Renal cortical epithelial cell (primary cell): ENCODE results near the gene PITPNM3. TPM values are rescaled to one million over a fixed set of nuclear protein-coding genes. Genes with fewer than 3 reads are reported as not detected.
A peak's percentile ranks its signal among the peaks of the same experiment; 100 is the strongest.

Experiments
- DNase-seq: peaks from one replicate; pipeline ENCODE4 v3.0.0-alpha.2; 2011; ENCODE audit warnings: low read depth
- total RNA-seq: library from RNA; depleted of rRNA; stranded (reverse); fragments of >200 nt; gene quantifications from 2 replicates; pipeline ENCODE4 v1.2.3, GENCODE V29; 2014

The PITPNM3 gene
- total RNA-seq, 1 donor from 2014 or later: 3.1 TPM

DNA sequence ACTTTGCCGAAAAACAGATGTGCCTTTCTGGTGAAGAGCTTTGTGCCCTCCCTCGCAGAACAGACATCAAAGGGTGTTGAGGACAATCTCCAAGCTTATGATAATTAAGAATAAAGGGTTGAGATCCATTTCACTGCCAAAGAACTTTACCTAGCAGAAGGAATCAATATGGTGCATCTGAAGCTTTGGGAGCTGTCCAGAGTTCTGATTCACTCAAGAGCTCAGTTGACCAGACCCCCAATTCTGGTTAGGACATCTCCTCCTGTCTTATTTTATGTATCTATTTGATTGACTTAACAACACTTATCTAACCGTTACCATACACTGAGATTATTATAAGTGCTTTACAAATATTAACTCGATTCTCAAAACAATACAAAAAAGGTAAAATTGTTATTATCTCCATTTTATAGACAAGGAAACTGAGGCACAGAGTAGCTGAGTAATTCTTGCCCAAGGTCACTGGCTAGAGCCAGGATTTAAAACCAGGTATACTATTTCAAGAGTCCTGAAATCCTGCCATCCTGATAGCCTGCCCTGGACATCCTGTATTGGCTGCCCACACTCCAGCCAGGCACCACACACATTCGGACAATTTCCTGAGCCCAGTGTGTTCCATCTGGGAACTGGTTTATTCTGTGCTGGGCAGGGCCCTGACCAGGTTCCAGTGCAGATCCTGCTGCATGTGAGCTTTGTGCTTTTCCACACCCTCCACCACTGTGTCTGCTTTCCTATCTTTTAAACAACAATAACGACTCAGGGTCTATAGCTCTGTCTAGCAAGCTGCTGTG lies 29.8 kb downstream of the PITPNM3 start:
- DNase-seq: no peak

DNA sequence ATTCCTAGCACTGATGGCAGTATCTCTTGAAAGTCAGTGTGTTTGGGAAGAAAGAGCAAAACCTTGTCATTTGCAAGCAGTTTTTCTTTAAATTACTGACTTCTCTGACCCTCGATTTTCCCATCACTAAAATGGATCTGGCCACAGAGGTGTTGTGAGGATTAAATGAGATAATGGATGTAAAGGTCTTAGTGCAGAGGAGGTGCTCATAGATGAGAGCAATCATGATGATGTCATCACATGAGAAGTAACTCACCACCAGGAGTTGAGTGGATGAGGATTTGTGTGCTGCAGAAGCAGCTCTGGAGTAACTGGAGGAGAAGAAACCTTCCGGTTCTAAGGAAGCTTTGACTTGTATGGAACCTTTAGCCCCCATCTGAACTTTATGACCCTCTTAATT lies 30.6 kb downstream of the PITPNM3 start:
- no peak for DNase-seq

DNA sequence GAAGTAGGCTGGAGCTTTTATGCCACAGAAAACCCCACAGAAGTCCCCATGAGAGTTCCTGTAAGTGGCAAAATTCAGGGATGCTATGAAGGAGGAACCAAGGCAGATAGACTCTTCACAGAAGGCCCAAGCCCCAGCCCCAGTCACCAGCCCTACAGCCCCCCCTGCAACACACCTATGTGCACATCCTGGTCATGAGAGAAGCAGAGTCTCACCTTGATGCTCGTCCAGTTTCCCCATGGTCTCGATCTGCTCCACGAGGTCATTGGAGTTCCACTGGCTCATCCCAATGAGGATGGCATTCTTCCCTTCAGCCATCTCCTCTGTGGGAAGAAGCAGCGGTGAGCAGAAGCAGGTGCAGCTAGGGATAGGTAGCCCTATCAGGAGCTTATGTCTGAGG lies 31.2 kb downstream of the PITPNM3 start:
- no peak for DNase-seq

DNA sequence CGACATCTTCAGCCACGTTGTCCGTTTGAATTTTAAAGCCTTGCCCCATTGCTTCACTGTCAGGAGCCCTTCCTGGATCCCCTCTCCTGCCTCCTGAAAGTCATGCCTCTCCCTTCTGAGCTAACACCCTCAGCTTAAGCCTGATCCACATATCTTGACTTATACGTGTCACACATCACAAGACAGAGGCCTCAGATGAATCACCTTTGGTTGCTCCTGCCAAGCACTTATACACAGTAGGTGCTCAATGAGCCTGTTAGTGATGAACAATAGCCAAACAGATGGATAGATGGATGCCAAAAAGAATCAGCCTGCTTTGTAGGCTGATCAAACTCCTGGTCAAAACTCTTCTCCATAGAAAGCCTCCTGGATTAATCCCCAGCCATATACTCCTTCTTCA lies 31.8 kb downstream of the PITPNM3 start:
- peak; percentile 93 for DNase-seq

DNA sequence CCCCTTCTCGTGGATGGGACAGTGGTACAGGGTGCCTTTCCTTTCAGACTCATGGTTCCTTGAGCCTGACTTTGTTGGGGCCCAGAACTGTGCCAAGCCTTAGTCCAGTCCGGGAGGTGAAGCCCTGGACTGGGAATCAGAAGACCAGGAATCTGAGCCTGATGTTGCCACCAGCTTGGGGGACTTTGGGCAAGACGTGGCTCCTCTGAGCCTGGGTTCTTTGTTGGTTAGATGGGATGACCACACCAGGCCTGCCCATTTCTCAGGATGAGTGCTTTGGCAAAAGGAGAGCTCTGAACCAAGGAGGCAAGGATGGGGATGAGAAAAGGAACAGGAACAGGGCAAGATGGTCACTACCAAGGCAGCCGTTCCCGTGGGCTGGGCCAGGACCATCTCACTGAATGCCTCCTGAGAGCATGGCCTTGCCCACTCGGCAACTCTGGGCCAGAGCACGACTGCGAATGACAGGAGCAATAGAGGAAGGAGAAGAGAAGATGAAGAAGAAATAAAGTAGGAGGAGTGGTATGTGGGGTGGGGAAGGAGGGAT lies 32.5 kb downstream of the PITPNM3 start:
- DNase-seq: no peak

DNA sequence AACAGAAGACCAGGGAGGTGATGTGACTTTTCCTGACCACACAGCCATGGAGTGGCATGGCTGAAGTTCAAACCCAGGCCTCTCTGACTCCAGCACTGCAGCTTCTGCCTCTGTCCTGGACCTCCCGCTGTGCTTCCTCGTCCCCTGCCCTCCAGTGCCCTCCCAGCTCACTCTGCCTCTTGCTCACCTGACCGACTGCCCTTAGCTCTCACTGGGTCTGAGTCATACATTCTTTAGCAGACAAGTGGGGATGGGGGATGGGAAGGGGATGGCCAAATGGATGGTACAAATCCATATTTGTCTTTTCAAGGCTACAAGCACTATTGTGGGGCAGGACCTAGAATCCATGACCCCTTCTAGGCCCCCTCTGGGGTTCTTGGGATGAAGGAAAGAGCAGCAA lies 33.0 kb downstream of the PITPNM3 start:
- peak; percentile 89 for DNase-seq

DNA sequence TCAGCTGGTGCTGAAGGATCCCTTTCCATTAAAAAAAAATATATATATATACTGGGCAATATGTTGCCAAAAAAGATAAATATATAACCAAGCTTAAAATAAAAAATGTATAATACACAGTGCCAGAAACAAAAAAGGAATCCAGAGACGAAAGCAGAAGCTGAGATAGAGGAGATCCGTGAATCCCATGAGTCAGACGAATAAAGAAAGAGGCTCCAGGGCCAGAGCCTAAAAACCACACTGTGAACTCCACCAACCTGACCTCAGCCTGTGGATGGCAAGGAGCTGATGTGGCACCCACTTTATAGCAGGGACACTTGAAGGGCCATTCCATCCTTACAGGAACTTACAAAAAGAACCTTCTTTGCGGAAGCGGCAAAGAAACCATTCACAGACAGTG lies 34.8 kb downstream of the PITPNM3 start:
- DNase-seq: no peak

DNA sequence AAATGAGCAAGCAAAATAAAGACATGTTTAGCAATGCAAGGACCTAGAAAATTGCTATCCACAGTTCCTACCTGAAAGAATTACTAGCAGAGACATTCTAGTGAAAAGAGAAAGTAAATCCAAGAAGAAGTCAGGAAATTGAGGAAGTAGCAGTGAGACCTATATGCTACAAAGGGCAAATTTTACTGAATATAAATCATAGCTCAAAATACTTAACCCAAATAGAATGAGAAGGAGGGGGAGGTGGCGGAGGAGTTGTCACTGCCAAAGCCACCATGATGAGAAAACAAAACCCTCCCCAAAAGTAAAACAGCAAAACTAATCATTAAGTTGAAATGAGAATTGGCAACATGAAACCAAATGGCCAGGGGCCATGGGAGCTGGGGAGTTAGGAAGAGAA lies 39.3 kb downstream of the PITPNM3 start:
- DNase-seq: no peak

DNA sequence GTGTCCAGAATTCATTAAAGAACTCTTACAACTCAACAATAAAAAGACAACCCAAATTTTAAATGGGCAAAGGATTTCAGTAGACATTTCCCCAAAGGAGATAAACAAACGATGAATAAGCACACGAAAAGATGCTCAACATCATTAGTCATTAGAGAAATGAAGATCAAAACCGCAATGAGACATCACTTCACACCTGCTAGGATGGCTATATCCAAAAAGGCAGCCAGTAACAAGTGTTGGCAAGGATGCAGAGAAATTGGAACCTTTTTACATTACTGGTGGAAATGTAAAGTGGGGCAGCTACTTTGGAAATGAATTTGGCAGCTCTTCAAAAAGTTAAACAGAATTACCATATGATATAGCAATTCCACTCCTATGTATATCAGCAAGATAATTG lies 42.0 kb downstream of the PITPNM3 start:
- DNase-seq: no peak

DNA sequence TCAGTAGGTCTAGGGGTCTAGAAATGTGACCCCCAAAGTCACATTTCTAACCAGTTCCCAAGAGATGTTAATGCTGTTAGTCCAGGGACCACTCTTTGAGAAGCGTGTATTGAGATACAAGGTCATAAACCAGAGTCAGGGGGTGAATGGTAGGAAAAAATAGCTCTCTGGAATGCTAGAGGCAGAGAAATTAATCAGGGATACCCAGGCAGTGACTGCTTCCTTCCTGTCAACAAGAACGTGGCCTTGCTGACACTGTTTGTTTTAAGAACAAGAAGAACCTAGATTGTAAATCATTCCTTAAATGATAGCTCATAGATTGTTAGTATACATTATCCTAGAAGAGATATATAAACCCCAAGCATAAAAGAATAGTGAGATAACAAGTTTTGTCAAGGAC lies 43.8 kb downstream of the PITPNM3 start:
- no peak for DNase-seq

DNA sequence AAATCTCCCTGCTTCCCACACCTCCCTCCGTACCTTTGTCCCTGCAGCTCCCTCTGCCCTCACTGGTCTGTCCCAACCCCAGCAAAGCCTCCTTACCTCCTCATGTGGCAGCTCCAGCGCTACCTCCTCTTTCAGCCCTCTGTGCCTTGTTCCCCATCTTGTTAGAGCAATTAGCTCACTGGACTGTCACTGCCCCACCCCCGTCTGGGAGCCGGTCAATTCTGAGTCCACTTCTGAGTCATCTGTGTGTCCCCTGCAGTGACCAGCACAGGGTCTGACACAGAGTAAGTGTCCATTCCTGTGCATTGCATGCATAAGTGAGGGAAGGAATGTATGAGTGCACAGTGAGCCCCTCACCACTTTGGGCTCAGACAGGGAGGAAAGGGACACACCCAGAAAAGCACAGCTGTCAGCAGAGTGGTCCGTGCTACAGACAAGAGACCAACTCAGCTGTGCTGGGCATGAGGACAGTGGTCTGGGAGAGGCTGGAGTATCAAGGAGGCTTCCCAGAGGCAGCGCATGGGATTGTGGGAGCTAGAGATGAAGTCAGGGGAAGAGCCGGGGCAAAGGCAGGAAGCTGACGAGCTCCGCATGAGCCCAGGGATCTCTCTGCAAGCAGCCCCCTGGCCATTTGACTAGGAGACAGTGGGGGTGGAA lies 45.9 kb downstream of the PITPNM3 start:
- DNase-seq: peak; percentile 27

DNA sequence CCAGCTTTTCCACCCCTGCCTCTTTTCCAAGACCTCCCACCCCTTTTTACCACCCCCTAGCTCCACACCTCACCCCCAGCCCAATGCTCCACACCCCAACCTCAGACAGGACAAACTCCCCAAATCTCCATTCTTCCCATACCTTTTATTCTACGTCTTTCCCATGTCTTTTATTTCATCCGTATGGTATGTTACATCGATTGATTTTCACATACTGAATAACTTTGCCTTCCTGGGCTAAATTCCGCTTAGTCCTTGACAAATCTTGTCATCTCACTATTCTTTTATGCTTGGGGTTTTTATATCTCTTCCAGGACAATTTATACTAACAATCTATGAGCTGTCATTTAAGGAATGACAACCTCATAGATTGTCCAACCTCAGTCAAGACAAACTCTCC lies 46.4 kb downstream of the PITPNM3 start:
- DNase-seq: no peak

DNA sequence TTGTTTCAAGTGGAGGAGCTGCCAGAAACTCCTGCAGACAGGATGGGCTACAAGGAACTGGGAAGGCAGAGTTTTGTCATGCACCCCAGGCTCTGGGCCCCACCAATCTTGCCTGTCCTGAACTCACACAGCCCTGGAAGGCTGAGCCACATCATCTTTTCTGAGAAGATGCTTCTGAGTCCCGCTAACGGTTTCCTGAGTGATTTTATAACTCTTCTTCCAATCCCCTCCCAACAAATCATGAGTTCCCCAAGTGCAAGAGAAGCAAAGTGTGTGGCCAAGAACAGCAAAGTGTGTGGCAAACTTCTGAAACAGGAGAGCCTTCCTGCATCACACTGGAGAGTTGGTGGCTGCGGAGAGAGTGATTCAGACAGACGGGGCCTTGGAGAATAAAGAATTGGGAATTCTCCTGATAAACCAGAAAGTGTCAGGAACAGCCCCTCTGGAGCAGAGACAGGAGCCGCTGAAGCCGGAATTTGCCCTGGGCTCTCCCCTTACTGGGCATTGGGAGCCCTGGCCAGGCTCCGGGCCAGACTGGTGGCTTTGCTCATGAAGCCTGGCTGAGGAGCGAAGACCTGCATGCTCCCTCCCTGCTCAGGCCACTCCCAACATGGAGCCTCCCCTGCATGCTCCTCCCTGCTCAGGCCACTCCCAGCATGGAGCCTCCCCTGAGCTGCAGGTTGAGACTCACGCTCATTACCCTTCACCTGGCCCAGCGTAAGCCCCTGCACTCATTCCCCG lies 47.2 kb downstream of the PITPNM3 start:
- DNase-seq: no peak

DNA sequence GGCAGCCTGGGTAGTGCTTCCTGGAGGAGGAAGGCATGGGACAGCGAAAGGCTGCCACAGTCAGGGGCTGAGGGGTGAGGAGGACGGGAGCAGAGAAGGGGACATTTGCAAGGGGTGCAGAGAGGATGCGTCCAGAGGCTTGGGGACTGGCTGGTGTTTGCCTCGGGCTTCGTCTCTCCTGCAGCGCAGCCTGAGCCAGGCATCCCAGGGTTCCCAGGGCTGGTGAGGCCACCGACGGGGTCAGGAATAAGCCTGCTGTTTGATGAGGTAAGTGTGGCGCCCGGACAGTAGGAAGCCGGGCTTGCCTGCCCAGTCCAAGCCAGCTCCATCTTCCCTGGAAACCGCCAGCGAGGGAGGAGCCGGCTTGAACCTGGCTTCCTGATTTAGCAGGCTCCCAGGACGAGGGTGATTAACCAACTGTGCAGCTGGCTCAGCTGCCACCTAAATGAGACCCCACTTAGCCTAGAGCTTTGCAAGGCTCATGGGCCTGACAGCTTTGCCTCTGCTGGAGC lies 47.8 kb downstream of the PITPNM3 start:
- DNase-seq: peak; percentile 26

DNA sequence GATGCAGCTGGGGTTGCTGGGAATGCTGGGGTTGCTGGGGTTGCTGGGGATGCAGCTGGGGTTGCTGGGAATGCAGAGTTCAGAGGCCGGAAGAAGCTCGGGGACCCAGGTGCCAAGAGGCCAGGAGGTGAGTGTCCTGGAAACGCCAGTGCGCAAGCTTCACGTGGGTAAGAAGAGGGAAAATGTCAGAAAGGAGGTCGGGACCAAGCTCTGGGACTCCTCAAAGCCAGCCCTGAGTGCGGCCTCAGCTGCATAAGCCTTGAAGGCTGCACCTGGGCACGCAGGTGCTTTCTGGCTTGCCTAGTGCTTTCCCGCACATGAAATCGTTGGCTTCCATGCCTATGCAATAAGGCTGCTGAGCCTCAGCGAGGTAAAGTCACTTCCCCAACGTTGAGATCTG lies 48.3 kb downstream of the PITPNM3 start:
- DNase-seq: no peak

DNA sequence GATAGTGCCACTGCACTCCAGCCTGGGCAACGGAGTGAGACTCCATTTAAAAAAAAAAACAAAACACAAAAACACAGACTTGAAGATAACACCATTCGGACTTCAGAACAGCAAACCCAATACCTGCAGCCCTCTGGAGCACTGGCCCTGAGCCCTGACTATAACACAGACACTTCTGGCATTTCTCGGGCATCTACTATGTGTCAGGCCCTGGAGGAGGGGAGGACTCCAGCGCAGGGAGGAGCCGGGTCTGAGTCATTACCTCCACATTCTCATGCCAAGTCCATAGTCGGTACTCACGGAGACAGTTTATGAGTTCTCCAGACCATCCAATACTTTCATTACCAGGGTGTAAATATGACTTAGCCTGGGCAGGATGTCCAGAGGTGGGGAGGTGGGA lies 48.8 kb downstream of the PITPNM3 start:
- DNase-seq: peak; percentile 76

DNA sequence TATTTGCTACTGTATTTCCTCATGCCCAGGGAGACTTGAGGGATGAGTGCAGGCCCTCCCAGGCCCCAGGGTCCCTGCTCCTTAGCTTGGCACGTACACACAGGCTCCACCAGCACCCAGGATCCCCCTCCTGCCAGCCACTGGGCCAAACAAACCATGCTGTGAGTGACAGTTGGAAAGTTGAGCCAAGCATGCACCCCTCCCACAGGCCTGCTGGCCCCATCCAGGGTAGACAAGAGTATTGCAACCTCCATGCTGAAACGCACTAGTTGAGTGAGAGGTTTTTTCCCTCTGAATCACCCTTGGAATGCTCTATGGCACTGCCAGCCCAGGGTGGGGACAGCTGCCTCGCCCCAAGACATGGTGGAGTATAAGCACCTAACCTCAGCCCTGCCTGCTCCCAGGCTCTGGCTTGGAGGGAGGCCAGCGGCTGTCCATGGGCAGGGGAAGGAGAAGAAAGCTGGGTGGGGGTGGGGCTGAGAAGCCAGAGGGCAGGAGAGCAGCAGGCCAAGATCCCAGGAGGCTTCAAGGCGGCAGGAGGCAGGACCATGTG lies 49.6 kb downstream of the PITPNM3 start:
- DNase-seq: peak; percentile 87

DNA sequence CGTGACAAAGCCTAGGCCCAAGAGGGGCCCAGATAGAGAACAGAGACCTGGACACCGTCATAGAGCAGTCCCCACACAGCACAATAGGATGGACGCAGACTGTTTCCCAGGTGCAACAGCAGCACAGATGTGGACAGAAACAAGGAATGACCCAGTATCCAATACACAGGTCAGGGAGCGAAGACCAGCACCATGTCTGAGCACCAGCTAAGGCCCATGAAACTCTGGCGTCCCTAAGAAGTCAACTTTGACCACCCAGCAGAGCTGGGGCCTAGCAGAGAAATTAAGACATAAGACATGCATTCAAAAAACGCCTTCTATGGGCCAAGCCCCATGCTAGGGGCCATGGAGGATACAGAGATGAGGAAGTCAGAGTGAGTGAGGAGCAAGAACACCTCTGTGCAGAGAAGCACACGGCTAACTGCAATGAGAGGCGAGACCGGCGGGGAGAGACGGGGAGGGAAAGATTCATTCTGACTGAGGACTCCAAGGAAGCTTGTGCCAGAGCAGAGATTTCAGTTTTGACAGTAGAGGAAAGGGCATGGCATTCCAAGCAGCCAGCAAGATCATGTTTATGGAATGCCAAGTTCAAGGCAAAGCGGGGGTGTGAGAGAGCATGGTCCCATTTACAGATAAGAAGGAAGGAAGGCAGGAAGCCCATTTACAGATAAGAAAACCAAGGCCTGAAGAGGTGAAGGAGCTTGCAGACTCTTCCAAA lies 50.8 kb downstream of the PITPNM3 start:
- peak; percentile 21 for DNase-seq

DNA sequence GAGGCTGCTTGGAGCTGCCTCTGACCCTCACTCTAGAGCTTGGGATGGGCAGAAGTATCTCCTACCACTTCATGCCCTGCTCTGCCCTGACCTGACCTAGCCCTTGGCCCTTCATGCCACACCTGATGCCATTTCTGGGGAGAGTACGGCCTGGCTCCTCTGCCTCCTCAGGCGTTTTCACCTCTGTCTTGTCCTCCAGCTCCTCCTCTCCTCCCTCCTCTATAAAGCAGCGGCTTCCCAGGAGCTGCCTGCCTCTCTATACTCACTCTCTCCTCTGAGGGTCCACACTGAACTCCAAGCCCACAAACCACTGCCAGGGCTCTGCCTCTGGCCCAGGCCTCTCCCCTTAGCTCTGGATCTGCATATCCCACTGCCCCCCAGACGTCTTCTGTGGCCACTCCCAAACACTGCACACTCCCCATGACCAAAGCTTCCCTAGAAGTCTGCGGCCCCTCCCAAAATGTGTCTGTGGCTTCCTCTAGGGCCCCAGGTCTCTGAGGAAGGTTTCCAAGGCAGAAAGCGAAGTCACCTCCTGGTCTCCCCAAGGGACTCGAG lies 52.6 kb downstream of the PITPNM3 start:
- no peak for DNase-seq

DNA sequence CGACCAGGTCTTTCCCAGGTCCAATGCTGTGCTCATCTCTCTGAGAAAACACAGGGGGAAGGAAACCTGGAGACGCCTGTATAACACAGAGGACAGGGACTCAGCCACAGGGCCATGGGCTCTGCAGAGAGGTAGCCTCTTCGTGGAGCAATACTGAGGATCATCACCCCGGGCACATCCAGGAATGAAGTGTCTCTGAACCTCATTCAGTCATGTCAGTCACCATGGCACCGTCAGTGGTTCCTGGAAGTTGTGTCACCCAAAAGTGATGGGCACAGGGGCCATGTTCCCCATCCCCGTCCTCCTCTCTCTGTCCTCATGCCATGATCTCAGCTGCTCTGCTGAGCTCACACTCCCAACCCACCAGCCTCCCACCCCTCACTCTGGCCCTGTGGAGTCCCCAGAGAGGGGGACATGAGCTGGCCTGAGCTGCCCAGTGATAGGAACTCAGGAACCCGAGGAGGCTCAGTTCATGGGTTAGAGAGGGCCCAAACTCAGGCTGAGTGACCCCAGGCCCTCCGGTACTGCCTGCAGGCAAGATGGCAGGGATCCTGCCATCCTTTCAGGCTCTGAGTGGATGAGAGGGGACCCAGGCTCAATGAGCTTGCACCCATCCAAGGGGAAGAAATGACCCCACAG lies 53.4 kb downstream of the PITPNM3 start:
- no peak for DNase-seq

DNA sequence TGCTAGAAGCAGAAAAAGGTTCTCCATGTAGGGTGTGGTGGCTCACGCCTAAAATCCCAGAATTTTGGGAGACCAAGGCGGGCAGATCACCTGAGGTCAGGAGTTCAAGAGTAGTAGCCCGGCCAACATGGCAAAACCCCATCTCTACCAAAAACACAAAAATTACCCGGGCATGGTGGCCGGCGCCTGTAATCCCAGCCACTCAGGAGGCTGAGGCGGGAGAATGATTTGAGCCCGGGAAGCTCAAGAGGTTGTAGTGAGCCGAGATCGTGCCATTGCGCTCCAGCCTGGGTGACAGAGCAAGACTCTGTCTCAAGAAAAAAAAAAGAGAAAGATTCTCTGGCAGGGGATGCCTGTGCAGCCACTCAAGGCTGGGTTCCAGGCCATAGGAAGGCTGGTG lies 54.2 kb downstream of the PITPNM3 start:
- DNase-seq: no peak
